ENCODE measurements around the gene ZIC1. TPM values are rescaled to one million over a fixed set of nuclear protein-coding genes. Genes with fewer than 3 reads are reported as not detected.

ZIC1 gene
- total RNA-seq, 2 donors from 2014 or later: 0.19 TPM; not detected in 1

GRCh38 chr3:147369231-147369630 lies 39.9 kb upstream of the ZIC1 start:
- TF ChIP-seq, protein P1, sequence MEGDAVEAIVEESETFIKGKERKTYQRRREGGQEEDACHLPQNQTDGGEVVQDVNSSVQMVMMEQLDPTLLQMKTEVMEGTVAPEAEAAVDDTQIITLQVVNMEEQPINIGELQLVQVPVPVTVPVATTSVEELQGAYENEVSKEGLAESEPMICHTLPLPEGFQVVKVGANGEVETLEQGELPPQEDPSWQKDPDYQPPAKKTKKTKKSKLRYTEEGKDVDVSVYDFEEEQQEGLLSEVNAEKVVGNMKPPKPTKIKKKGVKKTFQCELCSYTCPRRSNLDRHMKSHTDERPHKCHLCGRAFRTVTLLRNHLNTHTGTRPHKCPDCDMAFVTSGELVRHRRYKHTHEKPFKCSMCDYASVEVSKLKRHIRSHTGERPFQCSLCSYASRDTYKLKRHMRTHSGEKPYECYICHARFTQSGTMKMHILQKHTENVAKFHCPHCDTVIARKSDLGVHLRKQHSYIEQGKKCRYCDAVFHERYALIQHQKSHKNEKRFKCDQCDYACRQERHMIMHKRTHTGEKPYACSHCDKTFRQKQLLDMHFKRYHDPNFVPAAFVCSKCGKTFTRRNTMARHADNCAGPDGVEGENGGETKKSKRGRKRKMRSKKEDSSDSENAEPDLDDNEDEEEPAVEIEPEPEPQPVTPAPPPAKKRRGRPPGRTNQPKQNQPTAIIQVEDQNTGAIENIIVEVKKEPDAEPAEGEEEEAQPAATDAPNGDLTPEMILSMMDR (IDR thresholded peaks at IDR 0.05): no peak
- H3K9ac ChIP-seq (ENCODE audit: low read depth in 2 of 2, low read length in 2 of 2): no peak overlapping the region
- H3K9me3 ChIP-seq: no peaks in the 10 kb centered on the region
- H3K27me3 ChIP-seq: peaks cover 65% of the 10 kb centered on the region
- H3K36me3 ChIP-seq: no peaks in the 10 kb centered on the region
- no peak overlapping the region for H3K27ac ChIP-seq
- intact Hi-C loops (cut with DNase I): no loop called here
- no peak for DNase-seq
- H3K4me1 ChIP-seq: no peaks in the 10 kb centered on the region
- no peak overlapping the region for H3K4me3 ChIP-seq

- no peaks in the 10 kb centered on the region for H3K36me3 ChIP-seq
- intact Hi-C loops (cut with DNase I): no loop called here
- H3K27ac ChIP-seq: no peak overlapping the region
- DNase-seq: no peak
- H3K4me1 ChIP-seq: no peaks in the 10 kb centered on the region
- TF ChIP-seq, protein P1 (IDR thresholded peaks at IDR 0.05): no peak
- H3K9me3 ChIP-seq: no peaks in the 10 kb centered on the region
- H3K9ac ChIP-seq (ENCODE audit: low read depth in 2 of 2, low read length in 2 of 2): no peak overlapping the region
- no peak overlapping the region for H3K4me3 ChIP-seq
- peaks cover 66% of the 10 kb centered on the region for H3K27me3 ChIP-seq
These were observed 39.5 kb upstream of the ZIC1 start for GRCh38 chr3:147369661-147370123.

- Histone ChIP-seq H3K9me3 (no peaks in the 10 kb centered on the region), H3K36me3 (no peaks in the 10 kb centered on the region), H3K27ac (no peak overlapping the region), H3K27me3 (peaks cover 65% of the 10 kb centered on the region), H3K4me1 (no peaks in the 10 kb centered on the region), H3K9ac (ENCODE audit: low read depth in 2 of 2, low read length in 2 of 2) (no peak overlapping the region), H3K4me3 (no peak overlapping the region)
- intact Hi-C loops (cut with DNase I): no loop called here
- TF ChIP-seq, protein P1 (IDR thresholded peaks at IDR 0.05): no peak
- no peak for DNase-seq
These were observed 38.8 kb upstream of the ZIC1 start for GRCh38 chr3:147370349-147370748.

- no peak overlapping the region for H3K27ac ChIP-seq
- no peaks in the 10 kb centered on the region for H3K36me3 ChIP-seq
- peaks cover 60% of the 10 kb centered on the region for H3K27me3 ChIP-seq
- no peak overlapping the region for H3K4me3 ChIP-seq
- no peaks in the 10 kb centered on the region for H3K9me3 ChIP-seq
- no peaks in the 10 kb centered on the region for H3K4me1 ChIP-seq
- TF ChIP-seq, protein P1 (IDR thresholded peaks at IDR 0.05): no peak
- H3K9ac ChIP-seq (ENCODE audit: low read depth in 2 of 2, low read length in 2 of 2): no peak overlapping the region
- intact Hi-C loops (cut with DNase I): no loop called here
- DNase-seq: no peak
These were observed 38.0 kb upstream of the ZIC1 start for GRCh38 chr3:147371140-147371539.

DNA sequence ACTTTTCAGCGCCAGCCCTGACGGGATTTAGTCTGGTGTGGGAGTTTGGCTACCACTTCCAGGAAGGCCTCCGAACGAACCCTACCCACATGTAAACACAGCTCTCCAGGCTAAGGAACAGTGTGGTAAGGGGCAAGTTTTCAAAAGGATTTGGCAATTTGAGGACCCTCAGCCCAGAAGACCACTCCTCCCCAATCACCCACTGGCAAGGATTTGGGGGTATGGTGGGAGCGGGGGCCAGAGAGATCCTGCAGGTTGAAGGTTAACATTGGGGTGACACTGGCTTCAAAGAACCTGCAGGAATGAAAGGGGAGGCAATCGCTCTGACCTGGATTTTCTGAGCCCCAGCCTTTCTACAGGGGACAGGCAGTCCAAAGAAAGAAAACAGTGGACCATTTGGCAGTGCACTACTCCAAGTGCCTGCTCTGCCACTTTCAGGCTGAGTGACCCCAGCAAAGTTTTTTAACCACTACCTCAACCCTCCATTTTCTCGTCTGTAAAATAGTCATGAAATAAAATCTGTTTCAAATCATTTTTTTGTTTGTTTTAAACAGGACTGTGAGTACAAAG lies 37.3 kb upstream of the ZIC1 start:
- Histone ChIP-seq H3K27me3 (peaks cover 60% of the 10 kb centered on the region), H3K36me3 (no peaks in the 10 kb centered on the region), H3K4me3 (no peak overlapping the region), H3K9ac (ENCODE audit: low read depth in 2 of 2, low read length in 2 of 2) (no peak overlapping the region), H3K27ac (no peak overlapping the region), H3K4me1 (no peaks in the 10 kb centered on the region), H3K9me3 (no peaks in the 10 kb centered on the region)
- intact Hi-C loops (cut with DNase I): no loop called here
- TF ChIP-seq, protein P1 (IDR thresholded peaks at IDR 0.05): no peak
- DNase-seq: no peak

Data from colonic mucosa (tissue), 4 donors.